GM12874 (cell line): ENCODE data around the gene PGBD1.

Experiments
- CTCF ChIP-seq: IDR thresholded peaks from 2 replicates; pipeline ENCODE4 v1.5.1; 2011; ENCODE audit warnings: low read depth, mild to moderate bottlenecking, control low read depth, low read length, moderate library complexity; ENCODE audit not compliant: insufficient read depth

PGBD1 gene

DNA sequence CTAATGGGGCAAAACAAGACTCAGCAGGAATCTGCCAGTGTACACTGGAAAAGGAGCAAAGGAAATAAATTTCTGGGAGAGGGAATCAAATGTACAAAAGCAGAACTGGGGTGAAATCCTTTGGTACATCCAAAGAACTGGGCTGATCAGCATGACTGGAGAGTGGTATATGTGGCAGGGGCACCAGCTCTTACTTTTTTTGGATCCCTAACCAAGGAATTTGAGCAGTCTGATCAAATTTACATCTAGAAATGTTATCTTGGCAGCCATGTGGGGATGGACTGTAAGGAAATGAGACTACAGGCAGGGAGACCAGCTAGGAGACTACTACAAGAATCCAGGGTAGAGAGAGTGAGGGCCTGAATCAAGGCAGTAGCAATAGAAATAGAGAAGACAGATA lies 55.7 kb downstream of the PGBD1 start:
- TF ChIP-seq CTCF = no peak

DNA sequence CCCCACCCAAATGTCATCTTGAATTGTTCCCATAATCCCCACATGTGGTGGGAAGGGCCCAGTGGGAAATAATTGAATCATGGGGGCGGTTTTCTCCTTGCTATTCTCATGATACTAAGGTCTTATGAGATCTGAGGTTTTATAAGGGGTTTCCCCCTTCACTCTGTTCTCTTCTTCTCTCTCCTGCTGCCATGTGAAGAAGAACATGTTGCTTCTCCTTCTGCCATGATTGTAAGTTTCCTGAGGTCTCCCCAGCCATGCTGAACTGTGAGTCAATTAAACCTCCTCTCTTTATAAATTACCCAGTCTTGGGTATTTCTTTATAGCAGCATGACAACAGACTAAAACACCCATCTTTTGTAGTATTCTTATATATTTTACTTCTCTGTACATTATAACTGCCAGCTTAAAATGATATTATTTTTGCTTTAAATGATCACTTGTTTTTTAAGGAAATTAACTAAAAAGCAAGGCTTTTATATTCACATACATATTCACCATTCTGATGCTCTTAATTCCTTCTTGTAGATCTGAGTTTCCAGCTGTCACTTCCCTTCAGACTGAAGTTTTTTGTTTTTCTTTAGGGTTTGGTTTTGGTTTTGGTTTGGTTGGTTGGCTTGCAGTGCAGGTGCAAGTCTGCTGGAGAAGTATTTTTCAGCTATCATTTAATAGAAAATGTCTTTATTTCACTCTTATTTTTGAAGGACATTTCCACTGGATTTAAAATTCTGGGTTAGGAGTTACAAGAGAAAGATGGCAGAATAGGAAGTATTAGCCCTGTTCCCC lies 59.1 kb downstream of the PGBD1 start:
- TF ChIP-seq CTCF = no peak

DNA sequence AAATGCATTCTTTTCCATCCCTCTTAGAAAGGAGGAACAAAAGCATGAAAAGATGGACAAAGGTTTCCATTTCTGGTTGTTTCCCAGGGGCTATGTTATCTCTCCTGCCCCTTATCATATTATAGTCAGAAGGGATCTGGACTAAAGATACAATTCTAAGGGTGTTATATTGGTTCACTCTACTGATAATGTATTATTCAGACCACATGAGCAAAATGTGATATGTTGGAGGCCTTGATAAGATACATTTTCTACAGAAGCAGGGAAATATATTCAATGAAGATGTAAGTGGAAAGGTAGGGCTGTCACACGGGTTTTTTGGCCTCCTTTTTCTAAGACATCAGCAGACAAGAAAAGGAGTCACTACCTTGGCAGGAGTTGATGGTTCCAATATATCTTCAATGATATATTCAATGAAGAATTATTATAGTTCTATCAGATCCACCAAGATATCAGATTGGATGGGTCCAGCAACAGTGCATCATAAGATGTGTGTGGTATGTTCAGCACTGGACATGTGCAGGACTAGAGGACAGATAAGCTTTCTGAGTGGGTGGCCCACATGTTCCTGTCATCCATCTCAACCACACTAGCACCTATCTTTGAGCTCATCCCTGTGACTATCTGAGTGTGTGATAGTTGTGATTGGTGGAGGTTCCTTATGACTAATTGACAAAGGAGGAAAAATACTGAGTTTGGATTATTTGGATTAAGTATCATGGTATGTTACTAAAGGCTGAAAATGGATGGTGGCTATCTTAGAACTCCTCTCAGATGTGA lies 62.7 kb downstream of the PGBD1 start:
- no peak for TF ChIP-seq CTCF

GRCh38 chr6:28345201-28345600 lies 63.8 kb downstream of the PGBD1 start:
- TF ChIP-seq CTCF = no peak

DNA sequence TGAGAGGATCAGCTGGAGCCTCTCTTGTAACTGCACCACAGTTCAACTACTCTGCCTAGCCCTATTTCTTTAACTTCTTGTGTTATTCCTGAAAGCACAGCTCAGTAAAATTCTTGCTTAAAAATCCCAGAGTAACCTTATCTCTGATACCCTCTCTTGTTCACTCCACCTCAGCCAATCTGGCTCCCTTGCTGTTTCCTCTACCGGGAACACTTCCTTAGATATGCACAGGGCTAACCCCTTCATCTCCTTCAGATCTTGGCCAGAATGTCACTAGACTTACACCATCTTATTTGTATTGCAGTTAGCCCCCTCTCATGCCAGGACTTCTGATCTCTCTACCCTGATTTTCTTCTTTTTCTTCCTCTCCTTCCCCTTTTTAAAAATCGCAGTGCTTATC lies 65.7 kb downstream of the PGBD1 start:
- no peak for TF ChIP-seq CTCF

DNA sequence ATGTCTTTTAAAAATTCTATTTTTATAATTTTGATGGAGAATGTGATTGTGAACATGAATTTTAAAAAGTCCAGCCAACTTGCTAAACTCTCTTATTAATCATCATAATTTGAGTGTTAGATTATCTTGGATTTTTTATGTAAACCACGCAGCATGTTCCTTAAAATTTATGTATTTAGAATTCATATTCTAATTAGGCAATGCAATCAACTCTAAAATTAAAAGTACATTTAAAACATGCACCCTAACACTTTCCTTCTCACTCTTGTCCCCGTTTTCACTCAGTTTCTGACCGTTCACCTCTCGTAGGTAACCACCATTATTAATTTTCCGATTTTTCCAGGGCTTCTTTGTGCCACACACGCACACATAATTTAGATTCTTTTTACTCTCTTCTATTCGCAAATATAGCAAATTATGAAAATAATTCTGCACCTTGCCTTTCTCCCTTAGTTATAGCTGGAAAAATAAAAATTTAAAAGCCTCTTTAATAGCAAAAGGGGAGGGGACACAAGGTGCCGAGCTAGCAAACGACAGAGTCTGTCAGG lies 68.0 kb downstream of the PGBD1 start:
- TF ChIP-seq CTCF = no peak
